A549 (cell line): ENCODE data around the gene FOXO1.

Experiments used
- BHLHE40 ChIP-seq: IDR thresholded peaks from 2 replicates; pipeline ENCODE4 v1.6.1; 2012; ENCODE audit warnings: low read depth, low read length, inconsistent platforms
- CHD2 ChIP-seq: fragments of 150-350 bp; IDR thresholded peaks from 2 replicates; pipeline ENCODE4 v1.6.1; 2014; ENCODE audit warnings: low read length; ENCODE audit not compliant: partially characterized antibody
- JUN ChIP-seq, 2 experiments: fragments of >200 bp; sonication (Bioruptor Twin); formaldehyde crosslinking; IDR thresholded peaks; 2 replicates in 1 of 2; 3 replicates in 1 of 2; pipeline ENCODE4 v1.6.1; 2016 to 2017
- KDM1A ChIP-seq: fragments of 200-600 bp; sonication (generic); IDR thresholded peaks from 2 replicates; pipeline ENCODE4 v1.6.1; 2016; ENCODE audit warnings: low read depth, mild to moderate bottlenecking
- MAZ ChIP-seq: fragments of 150-350 bp; IDR thresholded peaks from 2 replicates; pipeline ENCODE4 v1.6.1; 2014; ENCODE audit warnings: antibody characterized with exemption, low read depth, low read length, borderline replicate concordance
- PBX3 ChIP-seq: IDR thresholded peaks from 2 replicates; pipeline ENCODE4 v1.6.1; 2012
- POLR2A ChIP-seq: IDR thresholded peaks from 2 replicates; pipeline ENCODE4 v1.6.1; 2012; ENCODE audit warnings: mild to moderate bottlenecking, low read length
- SMC3 ChIP-seq: fragments of >200 bp; sonication (Bioruptor Twin); formaldehyde crosslinking; IDR thresholded peaks from 3 replicates; pipeline ENCODE4 v1.6.1; 2018; ENCODE audit warnings: inconsistent platforms
- TP53 ChIP-seq: fragments of 250-450 bp; sonication (Bioruptor Pico); IDR thresholded peaks from 2 replicates; pipeline ENCODE4 v1.5.0; 2021; ENCODE audit warnings: mild to moderate bottlenecking, moderate library complexity
- ZSCAN20 ChIP-seq: fragments of 250-450 bp; sonication (Bioruptor Pico); IDR thresholded peaks from 2 replicates; pipeline ENCODE4 v1.8.0; 2022; ENCODE audit warnings: mild to moderate bottlenecking, moderate library complexity
- TF ChIP-seq, protein P1 (sequence below): fragments of >200 bp; sonication (Bioruptor Twin); formaldehyde crosslinking; IDR thresholded peaks from 3 replicates; pipeline ENCODE4 v1.6.1; 2016
- TF ChIP-seq, protein P2 (sequence below): fragments of >200 bp; sonication (Bioruptor Twin); formaldehyde crosslinking; IDR thresholded peaks from 3 replicates; pipeline ENCODE4 v1.5.1; 2016
- TF ChIP-seq, protein P3 (sequence below): fragments of 450-650 bp; IDR thresholded peaks from 2 replicates; pipeline ENCODE4 v1.6.1; 2014; ENCODE audit warnings: antibody characterized with exemption
- TF ChIP-seq, protein P4 (sequence below): fragments of 150-350 bp; IDR thresholded peaks from 2 replicates; pipeline ENCODE4 v1.6.1; 2014; ENCODE audit warnings: low read depth, mild to moderate bottlenecking, low read length

DNA sequence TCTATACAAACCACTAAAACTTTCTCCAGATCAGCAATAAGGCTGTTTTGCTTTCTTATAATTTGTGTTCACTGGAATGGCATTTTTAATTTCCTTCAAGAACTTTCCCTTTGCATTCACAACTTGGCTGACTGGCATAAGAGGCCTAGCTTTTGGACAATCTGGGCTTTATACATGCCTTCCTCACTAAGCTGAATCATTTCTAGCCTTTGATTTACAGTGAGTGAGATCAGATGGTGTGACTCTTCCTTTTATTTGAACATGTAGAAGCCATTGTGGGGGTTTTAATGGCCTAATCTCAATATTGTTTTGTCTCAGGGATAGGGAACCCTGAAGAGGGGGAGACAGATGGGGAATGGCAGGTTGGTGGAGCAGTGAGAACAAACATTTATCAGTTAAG, 82.7 kb downstream of the FOXO1 start:
- TF ChIP-seq ZSCAN20 (no peak), JUN (IDR thresholded peaks at IDR 0.05) (no peak), TP53 (CRISPR knock-in tag) (no peak), KDM1A (no peak), POLR2A (no peak), PBX3 (no peak), SMC3 (no peak), CHD2 (no peak), MAZ (no peak), BHLHE40 (no peak)
- TF ChIP-seq, protein P1, sequence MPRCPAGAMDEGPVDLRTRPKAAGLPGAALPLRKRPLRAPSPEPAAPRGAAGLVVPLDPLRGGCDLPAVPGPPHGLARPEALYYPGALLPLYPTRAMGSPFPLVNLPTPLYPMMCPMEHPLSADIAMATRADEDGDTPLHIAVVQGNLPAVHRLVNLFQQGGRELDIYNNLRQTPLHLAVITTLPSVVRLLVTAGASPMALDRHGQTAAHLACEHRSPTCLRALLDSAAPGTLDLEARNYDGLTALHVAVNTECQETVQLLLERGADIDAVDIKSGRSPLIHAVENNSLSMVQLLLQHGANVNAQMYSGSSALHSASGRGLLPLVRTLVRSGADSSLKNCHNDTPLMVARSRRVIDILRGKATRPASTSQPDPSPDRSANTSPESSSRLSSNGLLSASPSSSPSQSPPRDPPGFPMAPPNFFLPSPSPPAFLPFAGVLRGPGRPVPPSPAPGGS: no peak
- TF ChIP-seq, protein P2, sequence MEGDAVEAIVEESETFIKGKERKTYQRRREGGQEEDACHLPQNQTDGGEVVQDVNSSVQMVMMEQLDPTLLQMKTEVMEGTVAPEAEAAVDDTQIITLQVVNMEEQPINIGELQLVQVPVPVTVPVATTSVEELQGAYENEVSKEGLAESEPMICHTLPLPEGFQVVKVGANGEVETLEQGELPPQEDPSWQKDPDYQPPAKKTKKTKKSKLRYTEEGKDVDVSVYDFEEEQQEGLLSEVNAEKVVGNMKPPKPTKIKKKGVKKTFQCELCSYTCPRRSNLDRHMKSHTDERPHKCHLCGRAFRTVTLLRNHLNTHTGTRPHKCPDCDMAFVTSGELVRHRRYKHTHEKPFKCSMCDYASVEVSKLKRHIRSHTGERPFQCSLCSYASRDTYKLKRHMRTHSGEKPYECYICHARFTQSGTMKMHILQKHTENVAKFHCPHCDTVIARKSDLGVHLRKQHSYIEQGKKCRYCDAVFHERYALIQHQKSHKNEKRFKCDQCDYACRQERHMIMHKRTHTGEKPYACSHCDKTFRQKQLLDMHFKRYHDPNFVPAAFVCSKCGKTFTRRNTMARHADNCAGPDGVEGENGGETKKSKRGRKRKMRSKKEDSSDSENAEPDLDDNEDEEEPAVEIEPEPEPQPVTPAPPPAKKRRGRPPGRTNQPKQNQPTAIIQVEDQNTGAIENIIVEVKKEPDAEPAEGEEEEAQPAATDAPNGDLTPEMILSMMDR: no peak
- TF ChIP-seq, protein P3, sequence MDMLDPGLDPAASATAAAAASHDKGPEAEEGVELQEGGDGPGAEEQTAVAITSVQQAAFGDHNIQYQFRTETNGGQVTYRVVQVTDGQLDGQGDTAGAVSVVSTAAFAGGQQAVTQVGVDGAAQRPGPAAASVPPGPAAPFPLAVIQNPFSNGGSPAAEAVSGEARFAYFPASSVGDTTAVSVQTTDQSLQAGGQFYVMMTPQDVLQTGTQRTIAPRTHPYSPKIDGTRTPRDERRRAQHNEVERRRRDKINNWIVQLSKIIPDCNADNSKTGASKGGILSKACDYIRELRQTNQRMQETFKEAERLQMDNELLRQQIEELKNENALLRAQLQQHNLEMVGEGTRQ: no peak
- TF ChIP-seq, protein P4, sequence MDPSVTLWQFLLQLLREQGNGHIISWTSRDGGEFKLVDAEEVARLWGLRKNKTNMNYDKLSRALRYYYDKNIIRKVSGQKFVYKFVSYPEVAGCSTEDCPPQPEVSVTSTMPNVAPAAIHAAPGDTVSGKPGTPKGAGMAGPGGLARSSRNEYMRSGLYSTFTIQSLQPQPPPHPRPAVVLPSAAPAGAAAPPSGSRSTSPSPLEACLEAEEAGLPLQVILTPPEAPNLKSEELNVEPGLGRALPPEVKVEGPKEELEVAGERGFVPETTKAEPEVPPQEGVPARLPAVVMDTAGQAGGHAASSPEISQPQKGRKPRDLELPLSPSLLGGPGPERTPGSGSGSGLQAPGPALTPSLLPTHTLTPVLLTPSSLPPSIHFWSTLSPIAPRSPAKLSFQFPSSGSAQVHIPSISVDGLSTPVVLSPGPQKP: no peak
